Neural progenitor cell (in vitro differentiated cells): ENCODE data around the gene CEP350.

Source experiments
- EZH2 ChIP-seq: fragments of 200-600 bp; sonication (generic); IDR thresholded peaks from 2 replicates; pipeline ENCODE4 v1.6.1; 2017; ENCODE audit warnings: antibody characterized with exemption, mild to moderate bottlenecking, moderate library complexity
- EZH2phosphoT487 ChIP-seq: fragments of 200-600 bp; sonication (generic); IDR thresholded peaks from 2 replicates; pipeline ENCODE4 v1.6.1; 2017; ENCODE audit warnings: antibody characterized with exemption
- TF ChIP-seq, protein P1 (sequence below): fragments of 200-600 bp; sonication (generic); IDR thresholded peaks from 2 replicates; pipeline ENCODE4 v1.5.1; 2017; ENCODE audit warnings: antibody characterized with exemption, mild to moderate bottlenecking

DNA sequence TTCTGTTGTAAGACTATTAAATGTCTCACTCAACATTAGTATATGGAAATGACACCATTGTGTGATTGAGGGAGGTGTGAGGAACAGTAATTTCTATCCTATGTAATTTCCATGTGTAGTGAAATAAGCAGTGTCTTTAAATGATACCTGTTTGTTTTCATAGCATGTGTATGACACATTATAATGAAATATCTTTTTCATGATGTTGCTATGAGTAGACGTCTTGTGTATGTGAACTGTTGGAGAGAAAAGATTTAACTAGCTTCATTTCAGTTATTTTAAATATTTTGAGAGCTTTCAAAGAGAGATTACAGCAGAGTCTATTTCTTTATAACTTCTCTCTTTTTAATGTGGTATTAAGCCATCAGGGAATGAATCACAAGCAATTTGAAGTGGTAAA is 128.6 kb downstream of the CEP350 start:
- TF ChIP-seq, protein P1, sequence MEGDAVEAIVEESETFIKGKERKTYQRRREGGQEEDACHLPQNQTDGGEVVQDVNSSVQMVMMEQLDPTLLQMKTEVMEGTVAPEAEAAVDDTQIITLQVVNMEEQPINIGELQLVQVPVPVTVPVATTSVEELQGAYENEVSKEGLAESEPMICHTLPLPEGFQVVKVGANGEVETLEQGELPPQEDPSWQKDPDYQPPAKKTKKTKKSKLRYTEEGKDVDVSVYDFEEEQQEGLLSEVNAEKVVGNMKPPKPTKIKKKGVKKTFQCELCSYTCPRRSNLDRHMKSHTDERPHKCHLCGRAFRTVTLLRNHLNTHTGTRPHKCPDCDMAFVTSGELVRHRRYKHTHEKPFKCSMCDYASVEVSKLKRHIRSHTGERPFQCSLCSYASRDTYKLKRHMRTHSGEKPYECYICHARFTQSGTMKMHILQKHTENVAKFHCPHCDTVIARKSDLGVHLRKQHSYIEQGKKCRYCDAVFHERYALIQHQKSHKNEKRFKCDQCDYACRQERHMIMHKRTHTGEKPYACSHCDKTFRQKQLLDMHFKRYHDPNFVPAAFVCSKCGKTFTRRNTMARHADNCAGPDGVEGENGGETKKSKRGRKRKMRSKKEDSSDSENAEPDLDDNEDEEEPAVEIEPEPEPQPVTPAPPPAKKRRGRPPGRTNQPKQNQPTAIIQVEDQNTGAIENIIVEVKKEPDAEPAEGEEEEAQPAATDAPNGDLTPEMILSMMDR = no peak
- TF ChIP-seq EZH2phosphoT487 (no peak), EZH2 (no peak)
